Mesodermal cell (in vitro differentiated cells): ENCODE results near the gene GPER1.

ENCODE experiments used
- H3K27ac ChIP-seq: 2 replicates; pipeline ENCODE4 v1.7.0; 2013; ENCODE audit warnings: mild to moderate bottlenecking, low read depth, low read length, moderate library complexity; ENCODE audit not compliant: severe bottlenecking
- H3K36me3 ChIP-seq: 2 replicates; pipeline ENCODE4 v1.7.1; 2013; ENCODE audit warnings: mild to moderate bottlenecking, low read length, moderate library complexity; ENCODE audit not compliant: control insufficient read depth, insufficient read depth
- H3K4me1 ChIP-seq: one replicate; pipeline ENCODE4 v1.7.1; 2013; ENCODE audit warnings: mild to moderate bottlenecking, low read length; ENCODE audit not compliant: insufficient read depth, control insufficient read depth, poor library complexity, severe bottlenecking
- H3K4me3 ChIP-seq: 2 replicates; pipeline ENCODE4 v1.7.0; 2013; ENCODE audit warnings: low read length, control low read depth, mild to moderate bottlenecking; ENCODE audit not compliant: insufficient read depth, poor library complexity, severe bottlenecking; ENCODE audit errors: extremely low read depth
- H3K9me3 ChIP-seq: 2 replicates; pipeline ENCODE4 v1.7.1; 2013; ENCODE audit warnings: mild to moderate bottlenecking, low read length, moderate library complexity; ENCODE audit not compliant: control insufficient read depth
- WGBS, 2 experiments: methylation state at CpG; one replicate each; pipeline ENCODE4 v1.1.5; 2013; ENCODE audit warnings: missing lambda C conversion rate in 2 of 2; ENCODE audit not compliant: insufficient coverage in 2 of 2; 5-methylcytosine and 5-hydroxymethylcytosine counted together

GPER1 gene

DNA sequence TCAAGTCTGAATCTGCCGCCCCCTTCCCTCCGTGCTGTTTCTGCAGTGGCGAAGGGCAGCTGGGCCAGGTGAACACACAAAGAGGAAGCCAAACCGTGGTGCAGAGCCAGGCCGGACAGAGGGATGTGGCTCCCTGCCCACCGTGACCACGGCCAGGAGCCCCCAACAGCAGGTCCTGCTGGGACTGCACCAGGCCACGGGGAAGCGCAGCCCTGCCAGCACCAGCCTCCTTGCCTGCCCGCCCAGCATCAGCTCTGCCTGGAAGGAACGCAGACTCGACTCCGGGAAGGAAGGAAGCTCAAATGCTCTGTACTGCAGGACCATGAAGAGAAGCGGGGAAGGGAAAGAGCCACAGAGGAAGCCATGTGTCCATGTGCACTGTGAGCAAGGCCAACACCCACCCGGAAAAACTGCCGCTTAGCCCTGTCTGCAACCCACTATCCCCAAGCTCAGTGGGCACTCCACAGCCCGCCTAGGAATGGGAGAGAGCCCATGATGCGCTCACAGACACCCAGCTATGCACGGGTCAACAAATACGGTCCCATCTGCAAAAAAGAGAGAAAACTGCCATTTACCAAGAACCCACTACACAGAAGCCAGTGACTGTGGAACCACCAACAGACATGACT lies 19.0 kb downstream of the GPER1 start:
- Histone ChIP-seq H3K27ac (no peak overlapping the region), H3K36me3 (no peaks in the 10 kb centered on the region), H3K4me3 (no peak overlapping the region), H3K9me3 (no peaks in the 10 kb centered on the region), H3K4me1 (no peaks in the 10 kb centered on the region)
- 90 to 93% methylated on average over 12 to 20 of the region's 20 CpGs for WGBS, 2 experiments

DNA sequence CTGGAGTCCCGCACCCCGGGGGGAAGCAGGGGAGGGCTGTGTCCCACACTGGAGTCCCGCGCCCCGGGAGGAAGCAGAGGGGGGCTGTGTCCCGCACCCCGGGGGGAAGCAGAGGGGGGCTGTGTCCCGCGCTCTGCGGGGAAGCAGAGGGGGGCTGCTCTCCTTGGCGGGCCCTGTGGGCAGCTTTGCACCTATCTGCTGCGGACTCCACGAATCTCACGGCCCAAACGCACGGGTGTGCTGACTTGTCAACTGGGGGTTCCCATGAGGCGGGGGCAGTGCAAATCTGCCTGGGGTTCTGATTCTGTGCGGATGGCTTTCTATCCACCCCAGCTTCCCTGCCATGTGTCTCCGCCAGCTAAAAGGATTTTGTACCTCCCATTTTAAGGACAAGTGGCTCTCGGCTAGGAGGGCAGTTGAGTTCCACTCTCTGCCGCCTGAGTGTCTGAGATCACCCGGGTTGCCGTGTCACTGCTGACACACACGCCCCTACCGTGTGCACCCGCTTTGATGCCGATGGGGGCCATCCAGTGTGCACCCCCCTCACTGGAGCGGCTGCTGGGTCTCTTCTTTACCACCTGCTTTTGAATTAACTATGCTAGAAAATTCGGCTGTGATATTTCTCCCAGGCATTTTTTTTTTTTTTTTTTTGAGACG lies 20.5 kb downstream of the GPER1 start:
- no peak overlapping the region for H3K4me3 ChIP-seq
- 95% methylated on average over 21 to 22 of the region's 30 CpGs for WGBS, 2 experiments
- H3K27ac ChIP-seq: no peak overlapping the region
- peaks cover 4% of the 10 kb centered on the region for H3K36me3 ChIP-seq
- H3K4me1 ChIP-seq: no peaks in the 10 kb centered on the region
- H3K9me3 ChIP-seq: no peaks in the 10 kb centered on the region

DNA sequence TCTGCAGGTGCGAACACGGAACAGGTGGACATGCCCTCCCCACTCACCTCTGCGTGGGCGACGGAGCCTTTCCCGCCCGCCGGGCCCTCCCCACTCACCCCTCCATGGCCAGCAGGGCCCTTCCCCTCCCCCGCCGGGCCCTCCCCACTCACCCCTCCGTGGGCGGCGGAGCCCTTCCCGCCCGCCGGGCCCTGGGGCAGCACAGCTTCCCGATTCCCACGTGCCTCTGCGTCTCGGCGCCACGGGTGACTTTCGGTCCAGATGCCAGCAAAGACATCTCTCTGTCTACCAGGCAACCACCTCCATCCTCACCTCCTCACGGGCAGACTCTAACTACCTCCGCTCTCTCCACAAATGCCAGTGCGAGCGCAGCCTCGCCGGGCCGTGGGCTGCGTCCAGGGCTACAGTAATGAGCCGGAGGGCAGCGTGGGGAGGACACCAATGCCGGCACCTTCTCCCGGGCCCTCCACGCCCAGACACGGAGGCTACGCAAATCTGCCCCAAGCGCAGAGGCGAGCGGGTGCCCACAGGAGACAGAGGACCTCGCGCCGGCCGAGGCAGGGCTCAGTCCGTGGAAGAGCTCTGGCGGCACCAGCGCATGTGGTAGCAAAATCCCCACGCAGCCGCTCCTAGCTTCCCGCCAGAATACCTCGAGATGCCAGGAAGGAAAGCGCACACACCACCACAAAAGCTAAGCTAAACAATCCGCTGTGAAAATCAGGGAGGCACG lies 21.8 kb downstream of the GPER1 start:
- Histone ChIP-seq H3K9me3 (no peaks in the 10 kb centered on the region), H3K27ac (no peak overlapping the region), H3K36me3 (peaks cover 8% of the 10 kb centered on the region), H3K4me3 (no peak overlapping the region), H3K4me1 (no peaks in the 10 kb centered on the region)
- WGBS, 2 experiments: 95 to 96% methylated on average over 39 to 48 of the region's 55 CpGs

DNA sequence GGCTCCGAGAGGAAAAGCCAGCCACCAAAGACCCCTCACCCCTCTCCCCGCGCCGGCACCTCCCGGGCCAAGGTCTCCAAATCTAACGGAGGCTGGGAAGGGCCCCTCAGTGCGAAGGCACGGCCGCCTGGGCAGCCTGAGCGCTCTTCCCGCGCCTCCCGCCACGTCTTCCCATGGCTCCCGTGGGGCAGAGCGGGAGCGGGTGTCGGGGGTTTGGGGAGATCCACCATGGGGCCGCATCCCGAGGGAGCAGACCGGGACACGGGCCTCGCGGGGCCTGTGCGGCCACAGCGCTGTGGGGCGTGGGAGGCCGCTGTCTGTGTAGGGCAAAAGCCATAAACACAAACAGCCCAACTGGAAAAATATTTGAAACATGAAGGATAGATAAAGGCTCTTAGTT lies 22.4 kb downstream of the GPER1 start:
- H3K4me1 ChIP-seq: no peaks in the 10 kb centered on the region
- H3K4me3 ChIP-seq: no peak overlapping the region
- H3K36me3 ChIP-seq: peaks cover 8% of the 10 kb centered on the region
- H3K9me3 ChIP-seq: no peaks in the 10 kb centered on the region
- WGBS, 2 experiments: 93 to 97% methylated on average over 13 to 22 of the region's 28 CpGs
- H3K27ac ChIP-seq: no peak overlapping the region

DNA sequence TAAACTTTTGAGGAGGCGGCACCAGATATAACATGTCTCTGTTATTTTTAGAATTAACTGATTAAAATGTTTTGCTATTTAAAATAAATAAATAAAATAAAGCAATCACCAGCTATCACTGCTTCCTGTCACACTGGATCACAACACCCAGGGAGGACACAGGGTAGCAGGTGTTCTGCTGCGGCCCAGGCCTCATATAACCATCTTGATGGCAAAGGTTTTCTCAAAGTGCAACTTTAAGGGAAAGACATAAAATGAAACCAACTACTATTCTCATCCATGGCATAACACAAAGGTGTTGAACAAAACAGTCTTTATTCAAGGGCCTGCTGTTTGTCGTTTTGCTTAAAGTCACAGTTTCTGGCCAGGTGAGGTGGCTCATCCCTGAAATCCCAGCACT lies 23.2 kb downstream of the GPER1 start:
- H3K36me3 ChIP-seq: peaks cover 8% of the 10 kb centered on the region
- no peak overlapping the region for H3K27ac ChIP-seq
- H3K4me3 ChIP-seq: no peak overlapping the region
- H3K4me1 ChIP-seq: no peaks in the 10 kb centered on the region
- 86 to 95% methylated on average over 1 to 2 of the region's 3 CpGs for WGBS, 2 experiments
- no peaks in the 10 kb centered on the region for H3K9me3 ChIP-seq

DNA sequence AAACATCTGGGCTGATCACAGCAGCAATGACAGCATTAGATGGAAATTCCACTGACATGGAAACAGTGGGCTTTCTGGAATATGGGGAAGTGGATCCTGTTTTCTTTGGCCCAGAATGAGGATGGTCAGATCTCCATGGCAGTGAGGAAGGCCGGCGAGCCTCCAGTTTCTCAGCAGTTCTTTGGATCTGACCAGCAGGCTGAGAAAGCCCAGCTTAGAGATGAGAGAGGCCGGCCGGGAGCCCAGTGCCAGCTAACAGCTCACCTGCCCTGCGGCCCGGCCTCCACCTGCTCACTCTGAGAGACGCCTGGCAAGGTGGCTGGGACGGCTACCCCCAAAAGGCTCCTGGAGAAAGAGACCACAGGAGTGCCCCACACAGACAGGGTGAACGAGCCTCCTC lies 24.2 kb downstream of the GPER1 start:
- no peak overlapping the region for H3K27ac ChIP-seq
- H3K9me3 ChIP-seq: no peaks in the 10 kb centered on the region
- H3K36me3 ChIP-seq: peaks cover 8% of the 10 kb centered on the region
- WGBS, 2 experiments: 93 to 94% methylated on average over 9 of the region's 9 CpGs
- no peak overlapping the region for H3K4me3 ChIP-seq
- no peaks in the 10 kb centered on the region for H3K4me1 ChIP-seq

DNA sequence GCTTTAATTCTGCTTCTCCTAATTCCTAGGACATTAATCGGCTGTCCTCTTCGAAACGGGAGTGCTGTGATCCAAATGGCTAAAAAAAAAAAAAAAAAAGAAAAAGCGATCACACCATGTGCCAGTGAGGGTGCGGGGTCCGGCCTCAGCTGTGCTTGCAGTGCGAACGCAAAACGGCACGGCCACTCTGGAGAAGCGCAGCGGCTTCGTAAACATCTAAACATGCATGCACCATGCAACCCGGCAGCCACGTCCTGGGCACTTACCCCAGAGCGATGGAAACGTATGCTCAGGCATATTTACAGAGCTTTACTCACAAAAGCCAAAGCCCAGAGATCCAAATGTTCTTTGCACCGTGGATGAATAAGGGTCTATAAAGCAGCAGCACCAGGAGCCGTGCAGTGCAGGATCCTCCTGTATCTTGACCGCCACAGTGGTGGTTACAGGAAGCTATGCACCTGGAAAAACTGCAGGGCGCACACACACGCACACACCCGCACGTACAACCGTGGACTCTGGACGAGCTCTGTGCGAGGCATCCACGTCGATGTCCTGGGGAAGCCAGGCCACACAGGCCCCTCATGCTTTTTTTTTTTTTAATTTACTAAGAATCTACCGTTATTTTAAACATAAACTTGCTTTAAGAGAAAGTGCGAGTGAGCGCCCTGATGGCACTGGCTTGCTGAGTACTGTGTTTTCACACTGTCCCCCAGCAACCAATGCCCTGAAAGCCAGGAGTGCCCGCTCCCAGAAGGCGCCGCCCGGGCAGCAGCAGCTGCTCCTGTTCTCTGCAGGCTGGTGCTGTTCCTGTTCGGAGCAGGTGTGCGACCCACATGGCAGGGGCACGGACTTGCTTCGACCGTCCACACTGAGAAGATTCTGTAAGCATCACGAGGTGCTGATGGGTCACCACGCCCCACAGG lies 25.0 kb downstream of the GPER1 start:
- H3K9me3 ChIP-seq: no peaks in the 10 kb centered on the region
- whole genome bisulfite sequencing, 2 experiments: 95 to 96% methylated on average over 41 to 42 of the region's 43 CpGs

DNA sequence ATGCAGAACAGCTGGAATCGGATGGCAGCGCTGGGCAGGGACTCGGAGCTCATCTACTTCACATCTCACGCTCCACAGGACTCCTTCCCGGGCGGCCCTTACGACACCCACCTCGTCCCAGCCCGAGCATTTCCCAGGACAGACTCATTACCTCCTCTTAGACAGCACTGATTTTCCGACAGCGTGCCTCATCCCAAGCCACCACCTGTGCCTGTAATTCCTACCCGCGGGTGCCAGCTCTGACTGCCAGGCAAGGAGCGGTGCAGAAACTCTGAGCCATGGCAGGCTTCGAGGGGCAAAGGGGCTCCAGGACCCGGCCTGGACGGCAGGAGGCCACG lies 25.6 kb downstream of the GPER1 start:
- WGBS, 2 experiments: 94 to 97% methylated on average over 18 of the region's 18 CpGs
- Histone ChIP-seq H3K27ac (no peak overlapping the region), H3K9me3 (no peaks in the 10 kb centered on the region), H3K4me3 (no peak overlapping the region), H3K36me3 (peaks cover 8% of the 10 kb centered on the region), H3K4me1 (no peaks in the 10 kb centered on the region)

More for the DNA sequence above, 25.0 kb downstream of the GPER1 start:
- no peak overlapping the region for H3K4me3 ChIP-seq
- H3K27ac ChIP-seq: no peak overlapping the region
- peaks cover 8% of the 10 kb centered on the region for H3K36me3 ChIP-seq
- no peaks in the 10 kb centered on the region for H3K4me1 ChIP-seq

DNA sequence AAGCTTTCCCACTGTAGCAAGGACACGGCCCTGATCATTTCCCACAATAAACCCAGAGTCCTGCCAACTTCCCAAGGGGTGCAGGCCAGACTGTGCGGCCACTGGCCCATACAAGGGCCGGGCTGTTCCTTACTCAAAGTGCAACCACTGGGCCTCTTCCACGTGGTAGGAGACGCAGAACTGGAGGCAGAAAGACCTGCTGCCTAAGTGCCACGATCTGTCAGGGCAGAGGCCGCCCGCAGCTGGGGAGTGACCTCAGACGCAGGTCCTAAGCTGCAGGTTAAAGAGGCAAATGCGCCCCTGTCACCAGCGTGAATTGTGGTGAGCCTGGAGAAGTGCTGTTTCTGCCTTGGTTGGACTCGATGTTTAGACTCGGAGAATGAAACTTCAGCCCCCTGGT lies 26.2 kb downstream of the GPER1 start:
- WGBS, 2 experiments: 94 to 97% methylated on average over 12 to 13 of the region's 13 CpGs
- H3K36me3 ChIP-seq: peaks cover 10% of the 10 kb centered on the region
- H3K27ac ChIP-seq: no peak overlapping the region

DNA sequence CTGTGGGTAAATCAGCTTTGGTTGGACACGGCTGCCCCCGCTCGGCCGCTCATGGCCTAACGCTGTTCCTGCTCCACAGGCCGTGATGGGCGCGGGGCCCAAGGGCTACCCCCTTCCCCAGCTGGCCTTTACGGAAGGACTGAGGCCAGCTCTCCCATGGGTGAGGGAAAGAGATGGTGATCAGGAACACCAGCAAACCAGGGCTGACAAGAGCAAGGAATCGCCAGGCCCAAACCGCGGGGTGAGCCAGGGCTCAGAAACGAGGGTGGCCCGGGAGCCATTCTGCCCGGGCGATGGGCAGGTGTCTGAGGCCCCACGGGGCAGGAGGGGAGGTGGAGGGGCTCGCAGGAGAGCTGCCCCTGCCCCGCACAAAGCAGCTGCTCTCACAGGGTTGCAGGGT lies 26.6 kb downstream of the GPER1 start:
- WGBS, 2 experiments: 96 to 98% methylated on average over 13 to 19 of the region's 19 CpGs
- Histone ChIP-seq H3K27ac (no peak overlapping the region), H3K4me1 (no peaks in the 10 kb centered on the region), H3K36me3 (peaks cover 12% of the 10 kb centered on the region), H3K9me3 (no peaks in the 10 kb centered on the region), H3K4me3 (no peak overlapping the region)

More for the DNA sequence above, 26.2 kb downstream of the GPER1 start:
- Histone ChIP-seq H3K4me1 (no peaks in the 10 kb centered on the region), H3K9me3 (no peaks in the 10 kb centered on the region), H3K4me3 (no peak overlapping the region)
